ENCODE results near the gene S100PBP. TPM values are rescaled to one million over a fixed set of nuclear protein-coding genes. Genes with fewer than 3 reads are reported as not detected.
A peak's percentile ranks its signal among the peaks of the same experiment; 100 is the strongest.

Gene S100PBP
- 24.6 TPM for total RNA-seq
- 29.1 TPM for polyA plus RNA-seq
- long read RNA-seq, donor 1, full-length matches to known transcripts = 2 of 2 reads
- long read RNA-seq, donor 1, partial matches to known transcripts = 0 of 2 reads
- long read RNA-seq, donor 1, other reads (novel, unspliced or antisense) = 0 of 2 reads
- long read RNA-seq, donor 2, full-length matches to known transcripts = 19 of 30 reads
- long read RNA-seq, donor 2, partial matches to known transcripts = 11 of 30 reads
- long read RNA-seq, donor 2, other reads (novel, unspliced or antisense) = 0 of 30 reads
- long read RNA-seq, donor 3, full-length matches to known transcripts = 7 of 7 reads
- long read RNA-seq, donor 3, partial matches to known transcripts = 0 of 7 reads
- long read RNA-seq, donor 3, other reads (novel, unspliced or antisense) = 0 of 7 reads
- long read RNA-seq, donor 4, full-length matches to known transcripts = 5 of 5 reads
- long read RNA-seq, donor 4, partial matches to known transcripts = 0 of 5 reads
- long read RNA-seq, donor 4, other reads (novel, unspliced or antisense) = 0 of 5 reads
- long read RNA-seq, donor 5, full-length matches to known transcripts = 15 of 22 reads
- long read RNA-seq, donor 5, partial matches to known transcripts = 7 of 22 reads
- long read RNA-seq, donor 5, other reads (novel, unspliced or antisense) = 0 of 22 reads
- long read RNA-seq, donor 6, full-length matches to known transcripts = 9 of 14 reads
- long read RNA-seq, donor 6, partial matches to known transcripts = 5 of 14 reads
- long read RNA-seq, donor 6, other reads (novel, unspliced or antisense) = 0 of 14 reads
- long read RNA-seq, donor 7, full-length matches to known transcripts = 3 of 27 reads
- long read RNA-seq, donor 7, partial matches to known transcripts = 24 of 27 reads
- long read RNA-seq, donor 7, other reads (novel, unspliced or antisense) = 0 of 27 reads
- long read RNA-seq, donor 8 = 0 reads
- long read RNA-seq, donor 9, partial matches to known transcripts = 21 of 44 reads
- long read RNA-seq, donor 9, other reads (novel, unspliced or antisense) = 21 of 44 reads
- long read RNA-seq, donor 10, full-length matches to known transcripts = 3 of 3 reads
- long read RNA-seq, donor 10, partial matches to known transcripts = 0 of 3 reads
- long read RNA-seq, donor 10, other reads (novel, unspliced or antisense) = 0 of 3 reads

GRCh38 chr1:32817159-32817814 is at the start of gene S100PBP, which contains the start of gene YARS1:
Gene S100PBP, plus strand, starts transcription at chr1:32817653. Its CDS starts 8,447 bp downstream, at chr1:32826100.
Gene YARS1, minus strand, starts transcription at chr1:32817358. Its CDS starts 114 bp downstream, at chr1:32817244.
- Histone ChIP-seq H3K4me3 (ENCODE audit: low read length in 2 of 2) (peak within 1 kb of the TSS; percentile 97 to 99), H3K4me1 (ENCODE audit: control insufficient read depth in 2 of 2, insufficient read depth in 2 of 2, low read length in 2 of 2) (peaks cover 18 to 23% of the 10 kb centered on the region in 2 donors), H3K27me3 (ENCODE audit: control insufficient read depth in 2 of 2, insufficient read depth in 1 of 2, low read length in 1 of 2) (no peaks in the 10 kb centered on the region), H3K9me3 (ENCODE audit: control insufficient read depth in 2 of 2, insufficient read depth in 1 of 2, low read length in 1 of 2) (peaks cover 0 to 2% of the 10 kb centered on the region in 2 donors), H3K27ac (ENCODE audit: low read depth in 1 of 2, low read length in 1 of 2) (peak within 1 kb of the TSS; percentile 91 to 97), H3K36me3 (ENCODE audit: control insufficient read depth in 2 of 2, insufficient read depth in 2 of 2, low read length in 1 of 2) (peaks cover 4 to 6% of the 10 kb centered on the region in 2 donors)
- WGBS = under 1% methylated on average over 55 of the region's 55 CpGs
- peak; percentile 93 to 99 (median 99) for DNase-seq (ENCODE audit: low read depth in 6 of 9, low spot score in 9 of 9)

GRCh38 chr1:32768110-32768850 is 49.2 kb upstream of the S100PBP start:
- peak overlapping the region in 1 of 2 donors; percentile 37 for H3K27ac ChIP-seq (ENCODE audit: low read depth in 1 of 2, low read length in 1 of 2)
- no peaks in the 10 kb centered on the region for H3K9me3 ChIP-seq (ENCODE audit: control insufficient read depth in 2 of 2, insufficient read depth in 1 of 2, low read length in 1 of 2)
- DNase-seq (ENCODE audit: low read depth in 6 of 9, low spot score in 9 of 9) = no peak
- peaks cover 0 to 27% of the 10 kb centered on the region in 2 donors for H3K4me1 ChIP-seq (ENCODE audit: control insufficient read depth in 2 of 2, insufficient read depth in 2 of 2, low read length in 2 of 2)
- H3K4me3 ChIP-seq (ENCODE audit: low read length in 2 of 2) = no peak overlapping the region
- no peaks in the 10 kb centered on the region for H3K27me3 ChIP-seq (ENCODE audit: control insufficient read depth in 2 of 2, insufficient read depth in 1 of 2, low read length in 1 of 2)
- peaks cover 0 to 5% of the 10 kb centered on the region in 2 donors for H3K36me3 ChIP-seq (ENCODE audit: control insufficient read depth in 2 of 2, insufficient read depth in 2 of 2, low read length in 1 of 2)
- 91% methylated on average over 16 of the region's 16 CpGs for WGBS

- 97% methylated on average over 32 of the region's 32 CpGs for WGBS
- Histone ChIP-seq H3K9me3 (ENCODE audit: control insufficient read depth in 2 of 2, insufficient read depth in 1 of 2, low read length in 1 of 2) (no peaks in the 10 kb centered on the region), H3K4me3 (ENCODE audit: low read length in 2 of 2) (no peak overlapping the region), H3K27me3 (ENCODE audit: control insufficient read depth in 2 of 2, insufficient read depth in 1 of 2, low read length in 1 of 2) (no peaks in the 10 kb centered on the region), H3K27ac (ENCODE audit: low read depth in 1 of 2, low read length in 1 of 2) (no peak overlapping the region), H3K36me3 (ENCODE audit: control insufficient read depth in 2 of 2, insufficient read depth in 2 of 2, low read length in 1 of 2) (peaks cover 9 to 17% of the 10 kb centered on the region in 2 donors), H3K4me1 (ENCODE audit: control insufficient read depth in 2 of 2, insufficient read depth in 2 of 2, low read length in 2 of 2) (peaks cover 0 to 23% of the 10 kb centered on the region in 2 donors)
- no peak for DNase-seq (ENCODE audit: low read depth in 6 of 9, low spot score in 9 of 9)
These were observed 47.8 kb upstream of the S100PBP start for GRCh38 chr1:32769524-32770220.

- H3K4me1 ChIP-seq (ENCODE audit: control insufficient read depth in 2 of 2, insufficient read depth in 2 of 2, low read length in 2 of 2) = peaks cover 0 to 21% of the 10 kb centered on the region in 2 donors
- peaks cover 15 to 23% of the 10 kb centered on the region in 2 donors for H3K36me3 ChIP-seq (ENCODE audit: control insufficient read depth in 2 of 2, insufficient read depth in 2 of 2, low read length in 1 of 2)
- DNase-seq (ENCODE audit: low read depth in 6 of 9, low spot score in 9 of 9) = no peak
These were observed 47.2 kb upstream of the S100PBP start for GRCh38 chr1:32770221-32770731.

GRCh38 chr1:32770741-32771548 is 46.5 kb upstream of the S100PBP start:
- Histone ChIP-seq H3K4me1 (ENCODE audit: control insufficient read depth in 2 of 2, insufficient read depth in 2 of 2, low read length in 2 of 2) (peaks cover 0 to 15% of the 10 kb centered on the region in 2 donors), H3K36me3 (ENCODE audit: control insufficient read depth in 2 of 2, insufficient read depth in 2 of 2, low read length in 1 of 2) (peaks cover 21 to 30% of the 10 kb centered on the region in 2 donors), H3K27ac (ENCODE audit: low read depth in 1 of 2, low read length in 1 of 2) (no peak overlapping the region), H3K4me3 (ENCODE audit: low read length in 2 of 2) (no peak overlapping the region), H3K9me3 (ENCODE audit: control insufficient read depth in 2 of 2, insufficient read depth in 1 of 2, low read length in 1 of 2) (no peaks in the 10 kb centered on the region), H3K27me3 (ENCODE audit: control insufficient read depth in 2 of 2, insufficient read depth in 1 of 2, low read length in 1 of 2) (no peaks in the 10 kb centered on the region)
- 94% methylated on average over 18 of the region's 18 CpGs for WGBS
- DNase-seq (ENCODE audit: low read depth in 6 of 9, low spot score in 9 of 9) = no peak

More at GRCh38 chr1:32770221-32770731, 47.2 kb upstream of the S100PBP start:
- no peaks in the 10 kb centered on the region for H3K27me3 ChIP-seq (ENCODE audit: control insufficient read depth in 2 of 2, insufficient read depth in 1 of 2, low read length in 1 of 2)
- no peaks in the 10 kb centered on the region for H3K9me3 ChIP-seq (ENCODE audit: control insufficient read depth in 2 of 2, insufficient read depth in 1 of 2, low read length in 1 of 2)
- 98% methylated on average over 25 of the region's 25 CpGs for WGBS
- no peak overlapping the region for H3K4me3 ChIP-seq (ENCODE audit: low read length in 2 of 2)
- no peak overlapping the region for H3K27ac ChIP-seq (ENCODE audit: low read depth in 1 of 2, low read length in 1 of 2)

GRCh38 chr1:32771561-32772280 is 45.7 kb upstream of the S100PBP start:
- 96% methylated on average over 30 of the region's 30 CpGs for WGBS
- no peaks in the 10 kb centered on the region for H3K27me3 ChIP-seq (ENCODE audit: control insufficient read depth in 2 of 2, insufficient read depth in 1 of 2, low read length in 1 of 2)
- H3K4me1 ChIP-seq (ENCODE audit: control insufficient read depth in 2 of 2, insufficient read depth in 2 of 2, low read length in 2 of 2) = peaks cover 0 to 7% of the 10 kb centered on the region in 2 donors
- H3K9me3 ChIP-seq (ENCODE audit: control insufficient read depth in 2 of 2, insufficient read depth in 1 of 2, low read length in 1 of 2) = no peaks in the 10 kb centered on the region
- DNase-seq (ENCODE audit: low read depth in 6 of 9, low spot score in 9 of 9) = no peak
- no peak overlapping the region for H3K4me3 ChIP-seq (ENCODE audit: low read length in 2 of 2)
- H3K36me3 ChIP-seq (ENCODE audit: control insufficient read depth in 2 of 2, insufficient read depth in 2 of 2, low read length in 1 of 2) = peaks cover 23 to 34% of the 10 kb centered on the region in 2 donors
- H3K27ac ChIP-seq (ENCODE audit: low read depth in 1 of 2, low read length in 1 of 2) = no peak overlapping the region

Measured in thymus (tissue), 14 donors.